NCI-H510A (cell line): ENCODE data around the gene JAZF1.

Source experiments
- DNase-seq: peaks from one replicate; lab custom pipeline; 2025; lab: John Stamatoyannopoulos, UW

The JAZF1 gene

DNA sequence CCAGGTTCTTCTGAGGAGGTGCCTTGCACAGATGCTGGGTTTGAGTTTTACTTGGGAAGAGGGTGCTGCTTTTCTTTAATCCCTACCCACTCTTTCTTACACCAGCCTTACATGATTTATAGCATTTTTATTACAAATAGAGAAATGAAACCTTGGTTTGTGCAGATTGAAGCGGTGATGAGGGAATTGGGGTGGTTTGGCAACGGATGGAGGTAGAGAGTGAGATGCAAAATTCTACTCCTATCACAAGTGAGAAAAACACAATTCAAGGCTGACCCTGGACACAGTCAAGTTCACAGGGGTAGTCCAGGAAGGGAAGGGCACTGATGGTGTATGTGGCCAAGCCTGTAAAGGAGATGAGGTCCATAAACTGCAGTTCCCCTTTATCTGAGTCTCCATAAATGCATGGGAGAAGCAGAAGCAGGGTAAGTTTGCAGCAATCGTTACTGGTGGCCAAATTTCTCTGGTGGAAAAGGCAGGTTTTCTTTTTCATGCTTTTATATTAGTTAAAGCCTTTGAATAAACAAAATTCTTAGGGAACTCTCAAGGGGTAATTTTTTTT, 214.3 kb downstream of the JAZF1 start:
- DNase-seq = no peak

GRCh38 chr7:27965650-27966049, 214.9 kb downstream of the JAZF1 start:
- DNase-seq = no peak

- DNase-seq = no peak
Measured at GRCh38 chr7:27964820-27965219, 215.8 kb downstream of the JAZF1 start.

DNA sequence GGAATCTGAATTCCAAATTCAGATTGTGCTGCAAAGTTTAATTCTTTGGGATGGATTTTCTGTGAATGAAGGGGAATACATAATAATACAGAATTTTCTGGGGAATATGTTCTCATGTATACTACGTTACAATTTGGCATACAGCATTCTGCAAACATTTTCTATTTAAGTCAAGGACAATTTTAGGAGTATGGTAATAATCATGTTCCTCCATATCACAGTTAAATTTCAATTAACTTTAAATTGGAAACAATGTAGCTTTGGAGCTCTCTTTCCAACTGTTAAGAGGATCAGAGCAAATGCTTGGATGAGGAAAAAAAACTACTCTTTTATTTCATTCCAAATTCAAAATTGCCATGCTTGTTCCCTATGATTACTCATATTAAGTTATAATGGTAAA, 217.5 kb downstream of the JAZF1 start:
- DNase-seq = no peak

GRCh38 chr7:27962273-27962672, 218.3 kb downstream of the JAZF1 start:
- DNase-seq = no peak

- DNase-seq = no peak
Measured at GRCh38 chr7:27961255-27961654, 219.3 kb downstream of the JAZF1 start.

DNA sequence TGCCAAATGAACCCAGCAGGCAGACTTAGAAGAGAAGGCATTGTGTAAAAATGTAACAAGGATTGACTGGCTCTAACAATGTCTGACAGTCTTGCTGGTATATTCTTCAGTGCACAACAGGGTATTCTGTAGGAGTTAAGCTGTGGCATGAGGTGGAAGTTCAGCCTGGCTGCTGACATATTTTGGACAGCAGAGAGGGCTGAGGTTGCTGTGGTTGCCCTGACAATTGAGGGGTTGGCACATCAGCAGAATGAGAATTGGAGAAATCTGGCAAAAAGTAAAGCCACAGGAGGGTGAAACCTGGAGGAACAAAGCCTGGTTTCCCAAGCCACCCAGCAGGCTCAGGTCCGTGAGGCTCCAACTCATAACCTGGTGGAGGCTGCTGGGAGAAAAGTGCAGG, 220.2 kb downstream of the JAZF1 start:
- DNase-seq = no peak

DNA sequence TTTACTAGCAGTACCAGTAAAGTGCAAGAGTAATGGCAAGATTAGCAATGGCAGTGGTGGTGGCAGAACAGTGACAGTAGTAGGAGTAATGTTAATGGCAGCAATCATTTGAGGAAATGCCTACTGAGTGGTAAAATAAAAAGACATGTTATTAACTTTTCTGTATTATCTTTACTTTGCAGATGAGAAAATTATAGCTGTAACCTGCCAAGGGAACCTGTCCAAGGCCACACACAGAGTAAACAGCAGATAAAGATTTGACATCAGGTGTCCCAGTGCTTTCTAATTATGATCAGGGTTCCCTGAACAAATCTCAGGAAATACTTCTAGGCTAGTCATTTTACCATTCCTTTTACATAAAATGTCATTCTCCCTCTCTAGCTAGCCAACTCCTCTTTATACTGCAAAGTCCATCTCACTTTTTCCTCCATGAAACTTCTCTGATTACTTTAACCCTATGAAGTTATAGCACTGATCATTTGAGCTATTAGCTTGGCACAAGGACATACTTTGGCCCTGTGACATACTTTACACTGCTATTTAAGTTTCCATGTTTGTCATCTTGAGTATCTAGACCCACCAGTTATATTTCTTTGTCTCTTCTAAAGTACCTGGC, 221.6 kb downstream of the JAZF1 start:
- DNase-seq = no peak

GRCh38 chr7:27955596-27955995, 225.0 kb downstream of the JAZF1 start:
- DNase-seq = no peak

DNA sequence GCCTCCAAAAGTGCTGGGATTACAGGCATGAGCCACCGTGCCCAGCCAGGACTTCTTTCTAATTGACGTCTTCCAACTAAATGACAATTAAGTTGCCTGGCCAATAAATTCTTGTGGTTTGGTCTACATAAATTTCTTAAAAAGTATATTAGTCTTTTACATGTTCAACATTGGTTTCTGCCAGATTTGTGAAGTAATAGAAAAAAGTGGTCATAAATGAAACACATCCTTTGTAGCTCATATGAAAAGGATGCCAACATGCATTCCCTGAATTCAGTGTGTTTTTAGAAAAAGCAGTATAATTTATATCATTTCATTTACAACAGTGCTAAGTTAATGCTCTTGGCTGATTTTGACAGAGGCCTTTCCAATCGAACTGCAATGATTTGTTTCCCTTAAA, 225.6 kb downstream of the JAZF1 start:
- no peak for DNase-seq

GRCh38 chr7:27953777-27954176, 226.8 kb downstream of the JAZF1 start:
- no peak for DNase-seq

DNA sequence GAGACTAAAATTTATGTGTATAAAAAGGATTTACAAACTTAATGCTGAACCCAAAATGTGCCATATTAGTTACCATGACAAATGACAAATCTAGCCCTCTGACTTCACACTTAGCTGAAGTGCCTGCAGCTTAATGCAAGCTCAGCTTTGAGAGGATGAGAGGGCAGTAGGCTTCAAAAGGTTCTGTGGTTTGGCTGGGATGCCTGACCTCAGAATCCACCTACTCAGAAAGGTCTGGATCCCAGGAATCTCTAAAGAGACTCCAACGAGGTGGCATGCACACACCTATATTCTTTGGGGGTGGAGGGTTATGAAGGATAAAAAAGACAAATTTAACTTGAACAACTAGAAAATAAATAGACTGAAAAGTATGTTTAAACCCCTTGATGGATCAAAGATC, 227.2 kb downstream of the JAZF1 start:
- DNase-seq = no peak

DNA sequence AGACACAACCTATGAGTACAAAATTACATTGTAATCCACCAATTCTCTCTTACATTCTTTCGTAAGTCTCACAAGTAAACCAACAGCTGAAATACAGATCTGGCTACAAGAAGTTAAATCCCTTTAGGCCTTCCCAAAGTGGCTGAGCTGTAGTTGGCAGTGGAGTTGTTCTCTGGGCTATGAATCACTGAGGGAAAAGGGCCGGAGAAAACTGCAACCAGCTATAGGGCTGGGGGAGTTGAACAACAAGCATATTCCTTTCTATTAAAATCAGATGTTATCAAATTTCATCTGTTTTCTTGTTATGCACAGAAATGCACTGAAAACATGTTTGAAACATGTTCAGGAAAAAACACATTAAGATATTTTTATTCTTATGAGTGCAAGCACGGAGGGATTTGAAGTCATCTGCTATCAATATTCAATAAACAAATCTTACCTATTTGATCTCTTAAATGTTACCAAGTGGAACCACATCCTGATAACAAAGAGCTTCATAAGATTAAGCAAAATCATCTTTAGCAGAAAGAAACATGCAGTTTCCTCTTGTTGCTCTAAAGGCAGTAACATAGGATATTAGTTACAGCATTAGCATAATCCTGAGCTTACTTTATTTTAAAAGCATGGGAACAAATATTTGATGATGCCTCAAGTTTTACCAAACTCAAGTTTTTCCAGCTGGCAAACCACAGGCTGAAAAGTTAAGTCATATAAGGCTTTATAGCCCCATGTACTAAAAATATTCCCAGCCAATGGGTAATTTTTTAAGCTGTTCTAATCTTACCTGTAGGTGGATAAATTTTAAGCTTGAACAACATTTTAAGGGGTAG, 227.9 kb downstream of the JAZF1 start:
- no peak for DNase-seq

DNA sequence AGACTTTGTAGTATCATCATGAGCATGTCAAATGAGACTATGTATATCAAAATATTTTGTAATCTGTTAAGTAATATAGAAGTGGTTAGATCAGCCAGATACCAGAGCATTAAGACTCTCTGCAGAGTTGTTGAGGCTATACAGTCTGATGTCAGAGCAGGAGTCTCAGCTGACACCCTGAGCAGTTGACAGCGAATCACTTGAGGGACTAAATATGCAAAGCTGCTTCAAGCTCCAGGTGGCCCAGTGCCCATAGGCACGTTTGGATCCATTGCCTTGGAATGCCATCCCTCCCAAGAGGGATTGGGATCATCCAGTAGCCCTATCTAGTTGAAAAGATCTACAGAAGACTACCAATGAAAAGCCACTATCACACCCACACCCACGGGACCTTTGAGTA, 230.5 kb downstream of the JAZF1 start:
- no peak for DNase-seq

GRCh38 chr7:27948861-27949260, 231.7 kb downstream of the JAZF1 start:
- no peak for DNase-seq

GRCh38 chr7:27947586-27948278, 232.9 kb downstream of the JAZF1 start:
- no peak for DNase-seq

DNA sequence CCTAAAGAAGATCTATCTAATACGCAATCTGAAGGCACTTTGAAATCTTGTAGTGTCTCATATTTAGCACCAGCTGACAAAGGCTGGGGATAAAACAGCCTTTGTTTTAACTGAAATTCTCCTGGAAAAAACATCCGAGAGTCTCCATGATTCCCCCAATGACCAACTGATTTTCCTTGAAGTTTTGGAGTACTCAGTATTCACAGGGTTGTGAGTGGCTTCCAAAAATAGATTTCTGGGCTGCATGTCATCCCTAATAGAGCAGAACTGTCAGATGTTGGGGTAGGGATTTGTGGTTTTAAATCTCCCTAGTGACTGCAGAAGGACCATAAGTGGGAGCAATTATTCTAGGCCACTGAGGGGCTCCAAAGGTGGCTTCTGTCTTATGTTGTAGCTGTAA, 234.2 kb downstream of the JAZF1 start:
- DNase-seq = no peak

- no peak for DNase-seq
Measured at GRCh38 chr7:27945058-27945795, 235.4 kb downstream of the JAZF1 start.

- DNase-seq = no peak
Measured at GRCh38 chr7:27944643-27945042, 236.0 kb downstream of the JAZF1 start.

DNA sequence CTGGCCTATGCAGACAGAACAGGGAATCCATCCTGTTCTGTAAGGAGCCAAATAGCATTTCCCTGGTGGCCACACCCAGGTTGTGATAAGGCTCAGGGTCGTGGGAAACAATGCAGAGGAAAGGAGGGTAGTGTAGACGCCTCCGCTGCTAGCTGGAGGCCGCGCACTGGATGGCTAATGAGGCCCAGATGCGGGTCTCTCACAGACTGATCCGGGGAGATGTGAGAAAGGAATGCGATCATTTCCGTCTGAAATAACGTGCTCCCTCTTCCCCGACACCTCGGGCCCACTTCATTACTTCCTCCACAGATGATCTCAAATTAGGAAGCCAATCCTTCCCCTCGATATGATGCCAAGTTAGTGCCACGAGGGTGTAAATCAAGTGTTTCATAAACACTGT, 237.4 kb downstream of the JAZF1 start:
- no peak for DNase-seq

GRCh38 chr7:27942711-27943110, 237.9 kb downstream of the JAZF1 start:
- no peak for DNase-seq

GRCh38 chr7:27941522-27941921, 239.1 kb downstream of the JAZF1 start:
- DNase-seq = no peak
